GM21786 (cell line): ENCODE measurements around the gene AMHR2.

Experiments
- ATAC-seq: cut with Tn5 transposase; IDR thresholded peaks from one replicate; pipeline ENCODE4 v1.9.1; 2021; ENCODE audit not compliant: unreplicated experiment

AMHR2 gene

DNA sequence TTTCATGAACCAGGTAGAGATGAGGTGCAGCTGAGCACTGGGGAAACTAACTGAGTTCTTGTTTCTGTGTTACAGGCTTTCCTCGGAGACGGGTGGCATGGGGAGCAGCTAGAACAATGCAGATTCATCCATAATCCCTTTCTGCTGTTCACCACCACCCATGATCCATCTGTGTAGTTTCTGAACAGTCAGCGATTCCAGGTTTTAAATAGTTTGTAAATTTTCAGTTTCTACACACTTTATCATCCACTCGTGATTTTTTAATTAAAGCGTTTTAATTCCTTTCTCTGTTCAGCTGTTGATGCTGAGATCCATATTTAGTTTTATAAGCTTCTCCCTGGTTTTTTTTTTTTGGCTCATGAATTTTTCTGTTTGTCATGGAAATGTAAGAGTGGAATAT is 55.7 kb downstream of the AMHR2 start:
- ATAC-seq, result no peak

DNA sequence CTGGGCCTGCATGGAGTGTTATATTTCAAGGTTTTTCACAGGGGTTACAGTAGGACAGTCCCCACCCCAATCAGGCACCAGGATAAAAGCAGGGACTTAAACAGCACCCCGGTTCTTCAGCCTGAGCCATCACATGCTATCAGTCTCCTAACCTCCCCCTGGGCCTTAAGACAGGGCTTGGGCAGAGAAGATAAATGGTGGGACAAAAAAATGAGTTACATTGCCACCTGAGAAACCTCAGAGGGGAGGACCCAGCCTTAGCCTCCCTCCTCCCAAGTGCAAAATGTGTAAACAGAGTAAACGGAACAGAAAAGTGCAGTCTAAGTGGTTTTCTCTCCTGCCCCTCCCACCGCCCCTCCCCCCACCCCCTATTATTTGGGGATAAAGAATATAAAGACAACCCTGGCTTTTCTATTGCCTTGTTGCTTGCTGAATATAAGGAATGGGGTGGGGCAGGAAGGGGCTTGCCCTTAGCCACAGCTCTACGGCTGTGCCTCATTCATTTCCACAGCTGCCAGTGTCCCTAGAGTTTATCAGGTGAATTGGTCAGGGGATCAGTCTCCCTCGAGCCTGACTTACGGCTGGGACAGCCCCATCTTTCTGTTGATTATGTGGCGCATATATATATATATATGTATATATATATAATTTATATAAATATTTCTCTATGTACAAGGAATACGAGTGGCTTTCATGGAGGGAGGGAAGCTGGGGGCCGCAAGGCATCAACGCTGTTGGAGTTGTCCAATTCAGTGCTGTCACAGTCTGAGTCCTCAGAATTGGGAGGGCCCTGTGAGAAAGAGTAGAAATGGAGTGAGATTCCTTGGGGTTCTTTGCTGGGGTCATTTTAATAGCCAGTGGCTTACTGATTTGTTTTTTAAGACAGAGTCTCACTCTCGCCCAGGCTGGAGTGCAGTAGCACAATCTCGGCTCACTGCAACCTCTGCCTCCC is 57.1 kb downstream of the AMHR2 start:
- no peak for ATAC-seq
